Measurements from ENCODE around the gene HMGCS1. TPM values are rescaled to one million over a fixed set of nuclear protein-coding genes. Genes with fewer than 3 reads are reported as not detected.

The HMGCS1 gene
- polyA plus RNA-seq, 3 donors = 6.0 to 10.9 (median 7.8) TPM

DNA sequence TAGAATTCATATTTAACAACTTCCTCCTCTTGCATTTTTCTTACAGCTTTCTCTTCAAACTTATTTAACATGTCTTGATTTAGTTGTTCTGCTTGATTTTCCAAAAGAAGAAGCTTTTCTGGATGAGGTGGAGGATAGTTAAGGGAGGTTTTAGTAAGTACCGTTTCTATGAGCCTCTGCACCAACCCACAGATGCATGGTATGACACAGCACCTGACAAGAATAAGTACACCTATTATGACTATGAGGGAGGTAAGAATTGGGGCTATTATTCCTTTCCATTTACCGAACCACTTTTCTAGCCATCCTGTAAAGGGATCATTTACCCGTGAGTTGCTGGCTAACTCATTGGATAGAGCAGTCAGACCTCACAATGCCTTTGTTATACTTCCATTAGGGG is 2.5 kb upstream of the HMGCS1 start:
- peaks cover 12% of the 10 kb centered on the region for H4K20me1 ChIP-seq (ENCODE audit: insufficient read depth, low read length)
- no peaks in the 10 kb centered on the region for H3K9me3 ChIP-seq (replicated peaks in 1 of 2; ENCODE audit: control insufficient read depth in 1 of 2, insufficient read depth in 1 of 2, low read length in 2 of 2)
- H3K27me3 ChIP-seq (ENCODE audit: control insufficient read depth in 2 of 2, insufficient read depth in 2 of 2, low read length in 2 of 2) = no peaks in the 10 kb centered on the region
- Mint-ChIP-seq H3K27me3 (ENCODE audit: low read depth in 3 of 3) (peaks cover 1 to 9% (median 3%) of the 10 kb centered on the region in 3 donors), H3K9me3 (peaks cover 0 to 5% (median 3%) of the 10 kb centered on the region in 7 donors), H3K4me3 (no peak overlapping the region), H3K36me3 (peaks cover 1 to 4% of the 10 kb centered on the region in 2 donors), H3K27ac (no peak overlapping the region), H3K4me1 (peaks cover 16% of the 10 kb centered on the region)
- no peak overlapping the region for H3K9ac ChIP-seq (ENCODE audit: insufficient read depth, low read length, poor library complexity, severe bottlenecking)
- no peak overlapping the region for H3K4me3 ChIP-seq (replicated peaks in 1 of 3; ENCODE audit: low read depth in 2 of 3, low read length in 3 of 3)
- no peak for DNase-seq
- H2AFZ ChIP-seq (ENCODE audit: insufficient read depth, low read depth, low read length, poor library complexity, severe bottlenecking) = no peak overlapping the region
- H3K79me2 ChIP-seq (ENCODE audit: insufficient read depth, low read length) = peaks cover 25% of the 10 kb centered on the region
- no peak overlapping the region for H3K4me2 ChIP-seq (replicated peaks; ENCODE audit: extremely low read depth, low read length, poor library complexity, severe bottlenecking)
- no peaks in the 10 kb centered on the region for H3K36me3 ChIP-seq (replicated peaks in 1 of 2; ENCODE audit: control insufficient read depth in 1 of 2, insufficient read depth in 2 of 2, low read length in 2 of 2)
- TF ChIP-seq, protein P1, sequence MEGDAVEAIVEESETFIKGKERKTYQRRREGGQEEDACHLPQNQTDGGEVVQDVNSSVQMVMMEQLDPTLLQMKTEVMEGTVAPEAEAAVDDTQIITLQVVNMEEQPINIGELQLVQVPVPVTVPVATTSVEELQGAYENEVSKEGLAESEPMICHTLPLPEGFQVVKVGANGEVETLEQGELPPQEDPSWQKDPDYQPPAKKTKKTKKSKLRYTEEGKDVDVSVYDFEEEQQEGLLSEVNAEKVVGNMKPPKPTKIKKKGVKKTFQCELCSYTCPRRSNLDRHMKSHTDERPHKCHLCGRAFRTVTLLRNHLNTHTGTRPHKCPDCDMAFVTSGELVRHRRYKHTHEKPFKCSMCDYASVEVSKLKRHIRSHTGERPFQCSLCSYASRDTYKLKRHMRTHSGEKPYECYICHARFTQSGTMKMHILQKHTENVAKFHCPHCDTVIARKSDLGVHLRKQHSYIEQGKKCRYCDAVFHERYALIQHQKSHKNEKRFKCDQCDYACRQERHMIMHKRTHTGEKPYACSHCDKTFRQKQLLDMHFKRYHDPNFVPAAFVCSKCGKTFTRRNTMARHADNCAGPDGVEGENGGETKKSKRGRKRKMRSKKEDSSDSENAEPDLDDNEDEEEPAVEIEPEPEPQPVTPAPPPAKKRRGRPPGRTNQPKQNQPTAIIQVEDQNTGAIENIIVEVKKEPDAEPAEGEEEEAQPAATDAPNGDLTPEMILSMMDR (IDR thresholded peaks at IDR 0.05) = no peak
- H3K27ac ChIP-seq (ENCODE audit: low read depth in 1 of 2, low read length in 2 of 2) = no peak overlapping the region
- peaks cover 13 to 18% of the 10 kb centered on the region in 2 donors for H3K4me1 ChIP-seq (ENCODE audit: control insufficient read depth in 1 of 2, insufficient read depth in 2 of 2, low read length in 2 of 2)
- intact Hi-C loops (cut with micrococcal nuclease) = loop anchor here (10.0 kb wide), 2 partner anchors 169 to 1401 kb away; partner anchors contain the start of gene TMEM267 (in 1 of the 2)
- WGBS (ENCODE audit: insufficient coverage) = no CpG with 5 or more reads among the region's 3 CpGs

DNA sequence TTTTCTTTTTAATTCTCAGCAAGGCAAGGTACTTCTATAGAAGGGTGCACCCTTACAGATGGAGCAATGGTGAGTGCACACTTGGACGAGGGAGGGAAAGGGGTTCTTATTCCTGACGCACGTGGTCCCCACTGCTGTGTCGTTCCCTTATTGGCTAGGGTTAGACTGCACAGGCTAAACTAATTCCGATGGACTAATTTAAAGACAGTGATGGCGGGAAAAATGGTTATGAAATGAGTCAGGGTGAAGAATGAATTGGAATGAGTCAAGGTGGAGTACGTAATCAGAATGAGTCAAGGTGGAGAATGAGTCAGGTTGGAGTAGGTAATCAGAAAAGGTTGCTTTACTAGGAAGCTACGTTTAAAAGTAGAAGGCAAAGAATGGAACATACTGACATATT is 2.1 kb upstream of the HMGCS1 start:
- Histone ChIP-seq H2AFZ (ENCODE audit: insufficient read depth, low read depth, low read length, poor library complexity, severe bottlenecking) (no peak overlapping the region), H3K4me2 (replicated peaks; ENCODE audit: extremely low read depth, low read length, poor library complexity, severe bottlenecking) (no peak overlapping the region), H3K27ac (ENCODE audit: low read depth in 1 of 2, low read length in 2 of 2) (no peak overlapping the region), H3K79me2 (ENCODE audit: insufficient read depth, low read length) (peaks cover 29% of the 10 kb centered on the region), H3K27me3 (ENCODE audit: control insufficient read depth in 2 of 2, insufficient read depth in 2 of 2, low read length in 2 of 2) (no peaks in the 10 kb centered on the region), H3K36me3 (replicated peaks in 1 of 2; ENCODE audit: control insufficient read depth in 1 of 2, insufficient read depth in 2 of 2, low read length in 2 of 2) (peaks cover 0 to under 1% of the 10 kb centered on the region in 2 donors), H3K4me3 (replicated peaks in 1 of 3; ENCODE audit: low read depth in 2 of 3, low read length in 3 of 3) (no peak overlapping the region), H4K20me1 (ENCODE audit: insufficient read depth, low read length) (peaks cover 16% of the 10 kb centered on the region), H3K9ac (ENCODE audit: insufficient read depth, low read length, poor library complexity, severe bottlenecking) (no peak overlapping the region), H3K9me3 (replicated peaks in 1 of 2; ENCODE audit: control insufficient read depth in 1 of 2, insufficient read depth in 1 of 2, low read length in 2 of 2) (no peaks in the 10 kb centered on the region), H3K4me1 (ENCODE audit: control insufficient read depth in 1 of 2, insufficient read depth in 2 of 2, low read length in 2 of 2) (peaks cover 13 to 18% of the 10 kb centered on the region in 2 donors)
- Mint-ChIP-seq H3K4me1 (peaks cover 16% of the 10 kb centered on the region), H3K4me3 (no peak overlapping the region), H3K27ac (no peak overlapping the region), H3K27me3 (ENCODE audit: low read depth in 3 of 3) (peaks cover 1 to 9% (median 3%) of the 10 kb centered on the region in 3 donors), H3K9me3 (peaks cover 0 to 5% (median 3%) of the 10 kb centered on the region in 7 donors), H3K36me3 (peaks cover 2 to 6% of the 10 kb centered on the region in 2 donors)
- peak in 1 of 3 donors; percentile 45 for DNase-seq
- WGBS (ENCODE audit: insufficient coverage) = over 99% methylated on average over 7 of the region's 8 CpGs
- TF ChIP-seq, protein P1 (IDR thresholded peaks at IDR 0.05) = no peak
- intact Hi-C loops (cut with micrococcal nuclease) = loop anchor here (10.0 kb wide), 2 partner anchors 170 to 1400 kb away; partner anchors contain the start of gene TMEM267 (in 1 of the 2)

Data from CD14-positive monocyte (primary cell).